ENCODE results near the gene MUL1.

- TF ChIP-seq, protein P1, sequence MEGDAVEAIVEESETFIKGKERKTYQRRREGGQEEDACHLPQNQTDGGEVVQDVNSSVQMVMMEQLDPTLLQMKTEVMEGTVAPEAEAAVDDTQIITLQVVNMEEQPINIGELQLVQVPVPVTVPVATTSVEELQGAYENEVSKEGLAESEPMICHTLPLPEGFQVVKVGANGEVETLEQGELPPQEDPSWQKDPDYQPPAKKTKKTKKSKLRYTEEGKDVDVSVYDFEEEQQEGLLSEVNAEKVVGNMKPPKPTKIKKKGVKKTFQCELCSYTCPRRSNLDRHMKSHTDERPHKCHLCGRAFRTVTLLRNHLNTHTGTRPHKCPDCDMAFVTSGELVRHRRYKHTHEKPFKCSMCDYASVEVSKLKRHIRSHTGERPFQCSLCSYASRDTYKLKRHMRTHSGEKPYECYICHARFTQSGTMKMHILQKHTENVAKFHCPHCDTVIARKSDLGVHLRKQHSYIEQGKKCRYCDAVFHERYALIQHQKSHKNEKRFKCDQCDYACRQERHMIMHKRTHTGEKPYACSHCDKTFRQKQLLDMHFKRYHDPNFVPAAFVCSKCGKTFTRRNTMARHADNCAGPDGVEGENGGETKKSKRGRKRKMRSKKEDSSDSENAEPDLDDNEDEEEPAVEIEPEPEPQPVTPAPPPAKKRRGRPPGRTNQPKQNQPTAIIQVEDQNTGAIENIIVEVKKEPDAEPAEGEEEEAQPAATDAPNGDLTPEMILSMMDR (IDR thresholded peaks at IDR 0.05), result no peak
- TF ChIP-seq POLR2A (IDR thresholded peaks at IDR 0.05), result no peak
Measured at GRCh38 chr1:20491178-20491577, 16.8 kb downstream of the MUL1 start.
